ENCODE results near the gene GRM4.
"Not testable (repeated sequence)": the region's sequence is repeated elsewhere in the genome, so short reads cannot be mapped to it uniquely, and the experiment has no call there.

Gene GRM4

DNA sequence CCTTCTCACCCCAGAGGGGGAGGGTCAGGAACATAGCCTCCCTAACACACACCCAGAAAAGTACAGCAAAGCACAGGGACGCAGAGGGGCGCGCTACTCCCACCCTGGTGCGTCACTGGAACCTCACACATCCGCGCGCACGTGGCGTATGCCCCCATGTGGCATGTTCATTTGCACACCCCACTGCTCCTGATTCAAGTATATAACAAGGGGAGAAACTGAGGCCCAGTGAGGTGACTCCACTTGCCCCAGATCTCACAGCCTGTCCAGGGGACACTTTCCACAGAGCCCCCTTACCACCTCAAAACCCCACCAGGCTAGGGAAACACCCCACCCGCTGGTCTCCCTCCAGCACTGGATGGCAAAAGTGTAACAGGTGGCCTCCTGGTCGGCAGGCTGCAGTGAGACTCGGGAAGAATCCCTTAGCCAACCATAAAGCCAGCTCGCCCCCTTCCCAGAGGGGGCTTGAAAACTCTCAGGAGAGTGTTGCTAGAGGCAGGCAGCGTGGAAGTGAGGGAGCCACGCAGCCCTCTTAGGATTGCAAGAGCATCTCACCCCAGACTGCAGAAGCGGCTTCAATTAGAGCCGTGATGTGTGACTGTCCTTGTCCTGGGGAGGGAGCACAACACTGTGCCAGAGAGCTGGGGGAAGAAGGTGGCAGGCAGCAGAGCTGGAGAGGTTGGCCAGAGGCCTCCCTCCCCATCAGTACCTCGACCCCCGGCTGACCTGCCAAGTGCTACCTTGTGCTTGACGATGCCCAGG lies at the start of gene GRM4:
TSS of gene GRM4 (minus strand) at position 67 of the 762 bp plus-strand sequence. CDS start 12,591 bp downstream, outside the sequence.
- Mint-ChIP-seq H3K9me3 (ENCODE audit: low read depth) (no peaks in the 10 kb centered on the region), H3K4me1 (ENCODE audit: low read depth) (peaks cover 17% of the 10 kb centered on the region), H3K4me3 (peak within 1 kb of the TSS; percentile 83), H3K27me3 (peaks cover 20% of the 10 kb centered on the region), H3K27ac (no peak within 1 kb of the TSS), H3K36me3 (no peaks in the 10 kb centered on the region)

DNA sequence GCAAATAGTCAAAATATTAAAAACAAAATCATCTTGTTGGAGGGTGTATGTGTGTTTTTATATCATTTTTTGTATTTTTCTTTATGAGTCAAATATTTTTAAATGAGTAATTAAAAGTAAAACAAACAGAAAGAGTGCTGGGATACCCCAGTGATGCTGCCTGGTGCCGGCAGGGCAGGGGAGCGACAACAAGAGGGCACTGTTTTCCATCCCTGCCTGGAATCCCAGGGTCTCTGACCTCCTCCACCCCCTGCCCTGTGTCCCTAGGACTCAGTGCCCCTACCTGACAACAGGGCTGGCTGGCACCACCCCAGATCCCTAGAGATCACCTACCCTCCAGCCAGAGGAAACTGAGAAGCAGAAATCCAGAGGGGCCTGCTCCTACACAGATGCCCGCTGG lies 48.9 kb upstream of the GRM4 start:
- peaks cover 15% of the 10 kb centered on the region for H3K4me1 Mint-ChIP-seq (ENCODE audit: low read depth)

DNA sequence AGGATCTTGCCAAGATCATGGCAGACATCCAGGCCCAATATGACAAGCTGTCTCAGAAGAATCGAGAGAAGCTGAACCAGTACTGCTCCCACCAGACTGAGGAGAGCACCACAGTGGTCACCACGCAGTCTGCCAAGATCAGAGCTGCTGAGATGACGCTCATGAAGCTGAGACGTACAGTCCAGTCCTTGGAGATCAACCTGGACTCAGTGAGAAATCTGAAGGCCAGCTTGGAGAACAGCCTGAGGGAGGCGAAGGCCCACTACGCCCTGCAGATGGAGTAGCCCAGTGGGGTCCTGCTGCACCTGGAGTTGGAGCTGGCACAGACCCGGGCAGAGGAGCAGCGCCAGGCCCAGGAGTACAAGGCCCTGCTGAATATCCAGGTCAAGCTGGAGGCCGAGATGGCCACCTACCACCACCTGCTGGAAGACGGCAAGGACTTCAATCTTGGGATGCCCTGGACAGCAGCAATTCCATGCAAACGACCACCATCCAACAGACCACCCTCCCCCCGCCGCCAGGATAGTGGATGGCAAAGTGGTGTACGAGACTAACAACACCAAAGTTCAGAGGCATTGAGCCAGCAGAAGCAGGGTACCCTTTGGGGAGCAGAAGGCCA lies 44.7 kb upstream of the GRM4 start:
- Mint-ChIP-seq H3K36me3 (no peaks in the 10 kb centered on the region), H3K4me1 (ENCODE audit: low read depth) (peaks cover 13% of the 10 kb centered on the region), H3K4me3 (no peak overlapping the region), H3K9me3 (ENCODE audit: low read depth) (no peaks in the 10 kb centered on the region), H3K27me3 (no peaks in the 10 kb centered on the region), H3K27ac (no peak overlapping the region)

More for the DNA sequence above, 48.9 kb upstream of the GRM4 start:
- Mint-ChIP-seq H3K36me3 (no peaks in the 10 kb centered on the region), H3K27me3 (no peaks in the 10 kb centered on the region), H3K9me3 (ENCODE audit: low read depth) (no peaks in the 10 kb centered on the region), H3K27ac (no peak overlapping the region), H3K4me3 (no peak overlapping the region)

DNA sequence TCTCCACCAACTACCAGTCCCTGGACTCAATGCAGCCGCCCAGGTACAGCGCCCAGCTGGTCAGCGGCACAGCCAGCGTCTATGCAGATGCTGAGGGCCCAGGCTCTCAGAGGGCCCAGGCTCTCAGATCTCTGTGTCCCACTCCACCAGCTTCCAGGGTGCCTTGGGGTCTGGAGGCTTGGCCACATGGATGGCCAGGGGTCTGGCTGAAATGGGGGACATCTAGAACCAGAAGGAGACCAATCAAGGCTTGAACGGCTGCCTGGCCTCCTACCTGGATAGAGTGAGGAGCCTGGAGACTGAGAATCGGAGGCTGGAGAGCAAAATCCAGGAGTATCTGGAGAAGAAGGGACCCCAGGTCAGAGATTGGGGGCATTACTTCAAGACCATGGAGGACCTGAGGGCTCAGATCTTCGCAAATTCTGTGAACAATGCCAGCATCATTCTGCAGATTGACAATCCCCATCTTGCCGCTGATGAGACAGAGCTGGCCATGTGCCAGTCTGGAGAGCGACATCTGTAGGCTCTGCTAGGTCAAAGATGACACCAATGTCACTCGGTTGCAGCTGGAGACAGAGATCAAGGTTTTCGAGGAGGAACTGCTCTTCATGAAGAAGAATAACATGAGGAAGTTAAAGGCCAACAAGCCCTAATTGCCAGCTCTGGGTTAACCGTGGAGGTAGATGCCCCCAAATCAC lies 44.1 kb upstream of the GRM4 start:
- H3K9me3 Mint-ChIP-seq (ENCODE audit: low read depth), result no peaks in the 10 kb centered on the region

DNA sequence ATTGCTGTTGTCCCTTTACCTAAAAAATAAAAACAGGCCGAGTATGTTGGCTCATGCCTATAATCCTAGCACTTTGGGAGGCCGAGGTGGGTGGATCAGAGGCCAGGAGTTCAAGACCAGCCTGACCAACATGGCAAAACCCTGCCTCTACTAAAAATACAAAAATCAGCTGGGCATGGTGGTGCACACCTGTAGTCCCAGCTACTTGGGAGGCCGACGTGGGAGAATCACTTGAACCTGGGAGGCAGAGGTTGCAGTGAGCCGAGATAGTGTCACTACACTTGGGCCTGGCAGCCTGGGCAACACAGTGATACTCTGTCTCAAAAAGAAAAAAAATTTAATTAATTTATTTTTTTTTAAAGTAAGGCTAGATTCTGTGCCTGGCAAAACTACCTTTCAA lies 38.8 kb upstream of the GRM4 start:
- H3K27ac Mint-ChIP-seq; H3K4me3 Mint-ChIP-seq; H3K9me3 Mint-ChIP-seq (ENCODE audit: low read depth); H3K36me3 Mint-ChIP-seq; H3K27me3 Mint-ChIP-seq: not testable (repeated sequence)
- H3K4me1 Mint-ChIP-seq (ENCODE audit: low read depth), result peaks cover 30% of the 10 kb centered on the region

More for the DNA sequence above, 44.1 kb upstream of the GRM4 start:
- Mint-ChIP-seq H3K4me3 (no peak overlapping the region), H3K27ac (no peak overlapping the region), H3K27me3 (no peaks in the 10 kb centered on the region), H3K36me3 (no peaks in the 10 kb centered on the region), H3K4me1 (ENCODE audit: low read depth) (peaks cover 14% of the 10 kb centered on the region)

DNA sequence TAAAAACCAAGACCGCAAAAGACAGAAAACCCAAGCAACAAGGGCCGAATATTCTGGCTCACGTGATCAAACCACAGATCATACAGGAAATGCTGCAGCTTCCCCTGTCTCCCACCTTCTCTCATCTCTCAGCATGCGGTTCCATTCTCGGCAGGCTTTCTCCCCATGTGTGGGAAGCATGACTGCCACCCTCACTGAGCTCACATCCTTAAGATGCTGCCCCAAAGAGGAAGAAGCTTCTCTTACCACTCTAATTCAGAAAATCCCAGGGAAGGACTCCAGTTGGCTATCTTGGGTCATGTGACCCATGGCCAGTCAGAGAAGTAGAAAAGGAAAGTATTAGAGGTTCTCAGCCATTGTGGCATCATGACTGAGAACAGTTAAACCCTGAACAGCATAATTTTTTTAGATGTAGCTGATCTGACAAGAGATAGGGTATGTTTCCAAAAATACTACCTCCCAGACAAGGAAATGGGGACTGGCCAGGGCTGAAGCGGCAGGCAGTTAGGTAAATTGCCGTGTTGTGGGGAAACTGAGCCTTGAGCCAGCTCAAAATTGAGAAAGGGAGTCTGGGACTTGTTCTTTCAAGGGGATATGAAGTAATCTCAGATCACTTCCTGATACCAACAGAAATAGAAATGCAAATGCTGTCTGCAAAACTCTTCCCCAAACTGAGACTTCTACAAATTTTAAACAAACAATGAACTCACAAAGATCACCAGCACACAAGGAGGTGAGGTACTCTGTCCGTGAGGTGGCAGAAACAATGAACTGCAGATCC lies 37.1 kb upstream of the GRM4 start:
- no peaks in the 10 kb centered on the region for H3K36me3 Mint-ChIP-seq
- no peaks in the 10 kb centered on the region for H3K9me3 Mint-ChIP-seq (ENCODE audit: low read depth)
- peaks cover 33% of the 10 kb centered on the region for H3K4me1 Mint-ChIP-seq (ENCODE audit: low read depth)
- peak overlapping the region; percentile 82 for H3K4me3 Mint-ChIP-seq
- no peaks in the 10 kb centered on the region for H3K27me3 Mint-ChIP-seq
- peak overlapping the region; percentile 97 for H3K27ac Mint-ChIP-seq

DNA sequence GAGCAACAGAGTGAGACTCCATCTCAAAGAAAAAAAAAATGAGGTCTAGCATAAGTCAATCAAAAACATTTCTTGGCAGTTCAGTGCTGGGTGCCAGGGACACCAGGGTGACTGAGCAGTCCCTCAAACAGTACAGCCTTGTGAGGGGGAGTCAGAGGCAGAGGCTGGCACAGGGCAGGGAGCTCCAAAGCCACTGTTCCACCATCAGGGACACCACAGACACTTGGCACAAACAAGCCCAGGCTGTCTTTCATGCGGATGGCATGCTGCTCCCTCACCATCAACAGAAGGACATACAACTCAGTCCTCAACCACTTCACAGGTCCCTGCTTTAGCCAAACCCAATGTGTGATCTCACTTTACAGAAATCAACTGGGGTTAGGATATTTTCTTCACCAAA lies 36.0 kb upstream of the GRM4 start:
- Mint-ChIP-seq H3K9me3 (ENCODE audit: low read depth) (no peaks in the 10 kb centered on the region), H3K36me3 (no peaks in the 10 kb centered on the region), H3K27me3 (no peaks in the 10 kb centered on the region), H3K4me3 (no peak overlapping the region), H3K4me1 (ENCODE audit: low read depth) (peaks cover 35% of the 10 kb centered on the region), H3K27ac (peak overlapping the region; percentile 54)

DNA sequence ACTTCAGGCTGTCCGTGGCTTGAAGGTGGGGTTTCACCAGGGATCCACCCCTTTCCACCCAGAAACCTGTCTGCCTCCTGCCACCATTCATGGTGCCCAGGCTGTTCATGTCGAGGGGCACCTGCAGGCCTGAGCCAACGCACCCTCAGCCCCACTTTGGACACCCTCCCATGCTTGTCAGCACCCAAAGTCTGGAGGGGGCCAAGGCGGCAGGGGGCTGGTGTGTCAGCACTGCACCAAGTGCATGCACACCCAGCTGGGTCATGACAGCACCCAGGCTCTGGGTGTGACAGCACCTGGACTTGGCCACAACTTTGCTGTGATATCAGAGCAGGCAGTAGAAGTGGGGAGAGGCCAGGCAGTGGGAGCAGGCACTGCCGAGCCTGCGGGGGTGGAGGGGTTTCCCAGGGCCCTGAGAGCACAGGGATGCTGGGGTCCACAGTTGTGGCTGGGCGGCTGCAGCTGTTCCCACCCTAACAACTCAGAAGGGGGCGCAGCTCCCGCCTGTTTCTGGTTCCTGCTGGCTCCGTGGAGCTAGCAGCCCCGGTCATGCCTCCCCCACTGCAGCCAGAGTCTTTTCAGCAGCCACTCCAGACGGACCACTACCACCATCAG lies 33.3 kb upstream of the GRM4 start:
- no peaks in the 10 kb centered on the region for H3K27me3 Mint-ChIP-seq

DNA sequence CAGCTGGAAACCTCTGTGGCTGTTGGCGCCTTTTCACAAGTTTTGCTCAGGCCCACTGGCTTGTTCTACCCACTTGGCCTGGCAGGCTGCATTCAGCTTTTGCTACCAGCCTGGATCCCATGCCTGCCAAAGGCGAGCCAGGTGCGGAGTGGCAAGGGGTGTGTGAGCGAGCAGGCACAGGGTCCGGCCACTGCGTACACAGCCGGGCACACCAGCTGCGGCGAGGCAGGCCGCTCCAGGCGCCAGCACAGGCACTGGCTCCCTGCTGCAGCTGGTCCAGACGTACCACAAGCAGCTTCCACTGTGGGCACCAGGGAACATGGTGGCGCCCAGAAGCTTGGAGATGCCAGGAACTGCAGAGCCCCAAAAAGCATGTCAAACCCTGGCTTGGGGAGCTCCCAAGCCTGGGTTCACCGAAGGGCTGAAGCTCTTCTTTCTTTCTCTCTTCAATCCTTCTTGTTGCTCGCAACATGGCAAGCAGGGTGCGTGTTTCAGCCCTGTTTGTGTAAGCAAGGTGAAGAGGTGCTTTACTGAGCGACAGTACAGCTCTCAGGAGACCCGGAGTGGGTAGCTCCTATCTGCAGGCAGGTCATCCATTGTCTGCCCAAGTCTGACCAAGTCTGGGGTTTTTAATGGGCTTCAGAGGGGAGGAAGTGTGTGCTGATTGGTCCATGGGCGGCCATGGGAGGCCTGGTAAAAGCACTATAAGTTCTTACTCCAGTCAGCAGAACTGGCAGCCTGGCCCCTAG lies 32.6 kb upstream of the GRM4 start:
- no peak overlapping the region for H3K27ac Mint-ChIP-seq

More for the DNA sequence above, 33.3 kb upstream of the GRM4 start:
- Mint-ChIP-seq H3K4me1 (ENCODE audit: low read depth) (peaks cover 33% of the 10 kb centered on the region), H3K36me3 (no peaks in the 10 kb centered on the region), H3K9me3 (ENCODE audit: low read depth) (no peaks in the 10 kb centered on the region), H3K27ac (no peak overlapping the region), H3K4me3 (no peak overlapping the region)

DNA sequence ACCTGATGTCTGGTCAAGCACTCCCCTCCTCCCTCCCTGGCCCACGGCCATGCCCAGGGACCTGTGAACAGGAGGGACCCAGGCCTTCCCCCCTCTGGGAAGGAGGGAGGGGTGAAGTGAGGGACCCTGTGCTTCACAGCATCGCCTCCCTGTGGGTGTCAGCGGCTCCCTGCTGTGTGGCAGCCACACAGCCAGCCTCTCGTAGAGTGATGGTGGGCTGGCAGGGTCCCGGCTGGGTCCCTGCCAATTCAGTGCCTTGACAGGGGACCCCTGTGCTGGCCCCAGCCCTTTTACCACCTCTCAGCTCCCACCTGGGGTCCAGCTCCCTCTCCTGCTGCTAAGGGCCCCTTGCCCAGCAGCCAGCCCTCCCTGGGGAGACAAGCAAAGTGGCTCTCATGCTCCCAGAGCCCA lies 31.3 kb upstream of the GRM4 start:
- Mint-ChIP-seq H3K36me3 (no peaks in the 10 kb centered on the region), H3K9me3 (ENCODE audit: low read depth) (no peaks in the 10 kb centered on the region), H3K4me3 (no peak overlapping the region), H3K27me3 (no peaks in the 10 kb centered on the region), H3K27ac (no peak overlapping the region), H3K4me1 (ENCODE audit: low read depth) (peaks cover 18% of the 10 kb centered on the region)

More for the DNA sequence above, 32.6 kb upstream of the GRM4 start:
- Mint-ChIP-seq H3K4me1 (ENCODE audit: low read depth) (peaks cover 30% of the 10 kb centered on the region), H3K27me3 (no peaks in the 10 kb centered on the region), H3K9me3 (ENCODE audit: low read depth) (no peaks in the 10 kb centered on the region), H3K4me3 (no peak overlapping the region), H3K36me3 (no peaks in the 10 kb centered on the region)

DNA sequence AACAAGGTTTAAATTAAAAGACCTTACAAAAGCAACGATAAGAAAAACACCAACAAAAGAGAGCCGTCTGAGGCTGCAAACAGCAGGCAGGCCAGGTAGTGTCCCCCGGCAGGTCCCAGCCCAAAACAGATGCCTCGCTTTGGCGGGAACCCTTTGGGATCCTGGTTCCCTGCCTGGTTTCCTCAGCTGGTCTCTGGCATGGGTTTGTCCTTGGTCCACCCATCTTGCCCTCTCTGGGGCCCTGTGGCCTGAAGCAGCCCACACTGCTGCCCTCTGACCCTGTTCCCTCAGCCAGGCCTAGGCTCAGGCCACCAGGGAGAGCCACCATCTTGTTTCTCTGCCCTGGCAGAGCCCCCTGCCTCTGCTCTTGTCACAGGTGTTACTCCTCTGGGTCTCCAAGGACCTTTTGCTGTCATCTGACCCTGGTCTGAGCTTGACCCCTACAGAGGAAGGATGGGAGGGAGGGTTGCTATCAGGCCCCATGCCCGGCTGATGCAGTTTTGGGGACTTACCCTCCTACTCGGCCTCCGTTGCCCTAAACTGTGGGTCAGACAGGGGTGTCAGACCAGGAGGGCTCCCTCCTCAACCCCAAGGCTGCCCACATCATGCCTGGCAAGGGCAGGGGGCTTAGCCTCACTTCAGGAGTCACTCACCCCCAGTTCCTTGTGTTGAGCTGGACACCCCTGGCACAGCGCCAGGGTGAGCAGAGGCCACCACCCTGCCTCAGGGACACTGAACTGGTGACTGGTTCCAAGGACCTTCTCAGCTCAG lies 30.6 kb upstream of the GRM4 start:
- Mint-ChIP-seq H3K36me3 (no peaks in the 10 kb centered on the region), H3K4me3 (no peak overlapping the region), H3K9me3 (ENCODE audit: low read depth) (no peaks in the 10 kb centered on the region), H3K4me1 (ENCODE audit: low read depth) (peaks cover 18% of the 10 kb centered on the region), H3K27ac (no peak overlapping the region), H3K27me3 (no peaks in the 10 kb centered on the region)

DNA sequence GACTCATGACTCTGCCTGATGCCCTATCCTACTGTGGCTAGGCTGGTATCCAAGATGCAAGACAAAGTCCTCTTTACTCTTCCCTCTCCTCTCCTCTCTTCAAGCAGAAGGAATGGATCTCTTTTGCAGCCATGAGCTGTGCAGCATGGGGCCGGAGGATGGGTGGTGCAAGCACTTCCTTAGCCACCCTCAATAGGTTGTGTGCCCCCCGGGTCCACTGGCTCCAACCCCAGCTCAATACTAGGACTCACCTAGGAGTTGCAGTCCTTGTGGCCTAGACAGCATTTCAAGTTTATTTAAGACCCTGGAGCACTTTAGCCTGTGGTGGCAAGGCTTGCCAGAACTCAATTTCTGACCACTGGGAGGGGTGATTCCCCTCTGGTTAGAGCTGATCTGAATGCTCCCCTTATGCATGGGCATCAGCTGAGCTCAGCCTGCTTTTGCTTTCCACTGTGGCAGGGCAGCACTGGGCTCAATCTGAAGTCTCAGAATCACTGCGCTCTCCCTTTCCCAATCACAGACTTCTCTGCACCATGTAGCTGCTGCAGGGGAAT lies 29.0 kb upstream of the GRM4 start:
- H3K4me3 Mint-ChIP-seq, result no peak overlapping the region
- no peaks in the 10 kb centered on the region for H3K27me3 Mint-ChIP-seq
- H3K4me1 Mint-ChIP-seq (ENCODE audit: low read depth), result peaks cover 19% of the 10 kb centered on the region
- no peaks in the 10 kb centered on the region for H3K9me3 Mint-ChIP-seq (ENCODE audit: low read depth)
- no peaks in the 10 kb centered on the region for H3K36me3 Mint-ChIP-seq
- no peak overlapping the region for H3K27ac Mint-ChIP-seq
